ENCODE measurements around the gene SH3BP1. TPM values are rescaled to one million over a fixed set of nuclear protein-coding genes. Genes with fewer than 3 reads are reported as not detected.

The SH3BP1 gene
- total RNA-seq, 1 donor from 2014 or later, result 6.9 TPM

- H3K27me3 Mint-ChIP-seq (ENCODE audit: unreplicated experiment), result no peaks in the 10 kb centered on the region
- no peaks in the 10 kb centered on the region for H3K9me3 Mint-ChIP-seq (ENCODE audit: unreplicated experiment)
- peaks cover 33% of the 10 kb centered on the region for H3K4me1 Mint-ChIP-seq (ENCODE audit: unreplicated experiment)
- no peak overlapping the region for H3K4me3 Mint-ChIP-seq (ENCODE audit: unreplicated experiment)
- peak overlapping the region; percentile 50 for H3K27ac Mint-ChIP-seq (ENCODE audit: unreplicated experiment)
- TF ChIP-seq CTCF (IDR thresholded peaks at IDR 0.05), result peak; percentile 93
- peaks cover 10% of the 10 kb centered on the region for H3K36me3 Mint-ChIP-seq (ENCODE audit: unreplicated experiment)
- peak; percentile 89 for DNase-seq (ENCODE audit: extremely low spot score, unreplicated experiment)
Observed at GRCh38 chr22:37681556-37682049, 42.1 kb downstream of the SH3BP1 start.

GRCh38 chr22:37684803-37685615 is 45.5 kb downstream of the SH3BP1 start:
- Mint-ChIP-seq H3K27ac (ENCODE audit: unreplicated experiment) (peak overlapping the region; percentile 10), H3K4me1 (ENCODE audit: unreplicated experiment) (peaks cover 24% of the 10 kb centered on the region), H3K4me3 (ENCODE audit: unreplicated experiment) (no peak overlapping the region), H3K36me3 (ENCODE audit: unreplicated experiment) (peaks cover 3% of the 10 kb centered on the region), H3K9me3 (ENCODE audit: unreplicated experiment) (no peaks in the 10 kb centered on the region), H3K27me3 (ENCODE audit: unreplicated experiment) (no peaks in the 10 kb centered on the region)
- no peak for TF ChIP-seq CTCF (IDR thresholded peaks at IDR 0.05)
- no peak for DNase-seq (ENCODE audit: extremely low spot score, unreplicated experiment)

GRCh38 chr22:37686002-37686982 is 46.8 kb downstream of the SH3BP1 start, which contains the start of gene NOL12:
Gene NOL12, plus strand, starts transcription at chr22:37686343. Its CDS starts 50 bp downstream, at chr22:37686393.
- TF ChIP-seq CTCF (IDR thresholded peaks at IDR 0.05), result no peak
- Mint-ChIP-seq H3K4me1 (ENCODE audit: unreplicated experiment) (peaks cover 16% of the 10 kb centered on the region), H3K9me3 (ENCODE audit: unreplicated experiment) (no peaks in the 10 kb centered on the region), H3K27me3 (ENCODE audit: unreplicated experiment) (no peaks in the 10 kb centered on the region), H3K36me3 (ENCODE audit: unreplicated experiment) (peaks cover 7% of the 10 kb centered on the region), H3K4me3 (ENCODE audit: unreplicated experiment) (peak within 1 kb of the TSS; percentile 99), H3K27ac (ENCODE audit: unreplicated experiment) (peak within 1 kb of the TSS; percentile 95)
- peak; percentile 91 for DNase-seq (ENCODE audit: extremely low spot score, unreplicated experiment)

- H3K4me1 Mint-ChIP-seq (ENCODE audit: unreplicated experiment), result peaks cover 12% of the 10 kb centered on the region
- peaks cover 24% of the 10 kb centered on the region for H3K36me3 Mint-ChIP-seq (ENCODE audit: unreplicated experiment)
- no peak overlapping the region for H3K4me3 Mint-ChIP-seq (ENCODE audit: unreplicated experiment)
- no peak for TF ChIP-seq CTCF (IDR thresholded peaks at IDR 0.05)
- no peak overlapping the region for H3K27ac Mint-ChIP-seq (ENCODE audit: unreplicated experiment)
- no peaks in the 10 kb centered on the region for H3K9me3 Mint-ChIP-seq (ENCODE audit: unreplicated experiment)
- DNase-seq (ENCODE audit: extremely low spot score, unreplicated experiment), result no peak
- no peaks in the 10 kb centered on the region for H3K27me3 Mint-ChIP-seq (ENCODE audit: unreplicated experiment)
Observed at GRCh38 chr22:37690407-37690806, 50.9 kb downstream of the SH3BP1 start.

Data from osteocyte (in vitro differentiated cells).